H1 (cell line): ENCODE results near the gene NLRP10.

ENCODE experiments used
- POLR2AphosphoS5 ChIP-seq: IDR thresholded peaks from 2 replicates; pipeline ENCODE4 v1.6.1; 2011; ENCODE audit warnings: low read depth, low read length
- RNF2 ChIP-seq: fragments of 200-900, 300-1000 bp; sonication (generic); IDR thresholded peaks from 2 replicates; pipeline ENCODE4 v1.7.1; 2016; ENCODE audit warnings: borderline replicate concordance, low read depth, mild to moderate bottlenecking, antibody characterized with exemption, low read length; ENCODE audit not compliant: poor library complexity, severe bottlenecking; ENCODE audit errors: missing control alignments
- TF ChIP-seq, protein P1 (sequence below): IDR thresholded peaks from 2 replicates; pipeline ENCODE4 v1.6.1; 2012; ENCODE audit warnings: inconsistent platforms
- TF ChIP-seq, protein P2 (sequence below), 3 experiments: IDR thresholded peaks; 1 replicate in 2 of 3; 2 replicates in 1 of 3; pipeline versions ENCODE4 v1.5.1 to v1.6.1; 2011; ENCODE audit warnings: low read length in 3 of 3, mild to moderate bottlenecking in 3 of 3, inconsistent platforms in 2 of 3, low read depth in 1 of 3, moderate library complexity in 1 of 3; ENCODE audit not compliant: insufficient read depth in 1 of 3; ENCODE audit errors: control extremely low read depth in 1 of 3
- TF ChIP-seq, protein P3 (sequence below): IDR thresholded peaks from 2 replicates; pipeline ENCODE4 v1.6.1; 2012; ENCODE audit warnings: inconsistent platforms

DNA sequence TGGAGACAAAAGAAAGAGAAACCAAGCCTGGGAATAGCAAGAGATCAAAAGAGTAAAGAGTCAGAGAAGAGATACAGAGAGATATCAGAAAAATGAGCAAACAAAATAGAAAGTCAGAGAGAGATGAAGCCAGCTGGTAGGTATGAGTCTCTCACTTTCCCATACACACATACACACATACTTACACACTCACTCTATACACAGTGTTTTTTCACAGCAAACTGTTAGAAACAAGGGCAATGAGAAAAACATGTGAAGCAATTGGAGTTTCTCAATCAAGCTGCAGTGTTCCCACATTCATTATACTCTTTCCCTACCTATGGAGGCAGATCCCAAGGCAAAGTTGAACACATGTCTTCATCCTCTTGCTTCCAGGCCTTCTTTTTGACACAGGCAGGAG is 2.6 kb upstream of the NLRP10 start:
- TF ChIP-seq, protein P1, sequence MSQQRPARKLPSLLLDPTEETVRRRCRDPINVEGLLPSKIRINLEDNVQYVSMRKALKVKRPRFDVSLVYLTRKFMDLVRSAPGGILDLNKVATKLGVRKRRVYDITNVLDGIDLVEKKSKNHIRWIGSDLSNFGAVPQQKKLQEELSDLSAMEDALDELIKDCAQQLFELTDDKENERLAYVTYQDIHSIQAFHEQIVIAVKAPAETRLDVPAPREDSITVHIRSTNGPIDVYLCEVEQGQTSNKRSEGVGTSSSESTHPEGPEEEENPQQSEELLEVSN, result no peak
- TF ChIP-seq RNF2 (no peak), POLR2AphosphoS5 (no peak)
- TF ChIP-seq, protein P2, sequence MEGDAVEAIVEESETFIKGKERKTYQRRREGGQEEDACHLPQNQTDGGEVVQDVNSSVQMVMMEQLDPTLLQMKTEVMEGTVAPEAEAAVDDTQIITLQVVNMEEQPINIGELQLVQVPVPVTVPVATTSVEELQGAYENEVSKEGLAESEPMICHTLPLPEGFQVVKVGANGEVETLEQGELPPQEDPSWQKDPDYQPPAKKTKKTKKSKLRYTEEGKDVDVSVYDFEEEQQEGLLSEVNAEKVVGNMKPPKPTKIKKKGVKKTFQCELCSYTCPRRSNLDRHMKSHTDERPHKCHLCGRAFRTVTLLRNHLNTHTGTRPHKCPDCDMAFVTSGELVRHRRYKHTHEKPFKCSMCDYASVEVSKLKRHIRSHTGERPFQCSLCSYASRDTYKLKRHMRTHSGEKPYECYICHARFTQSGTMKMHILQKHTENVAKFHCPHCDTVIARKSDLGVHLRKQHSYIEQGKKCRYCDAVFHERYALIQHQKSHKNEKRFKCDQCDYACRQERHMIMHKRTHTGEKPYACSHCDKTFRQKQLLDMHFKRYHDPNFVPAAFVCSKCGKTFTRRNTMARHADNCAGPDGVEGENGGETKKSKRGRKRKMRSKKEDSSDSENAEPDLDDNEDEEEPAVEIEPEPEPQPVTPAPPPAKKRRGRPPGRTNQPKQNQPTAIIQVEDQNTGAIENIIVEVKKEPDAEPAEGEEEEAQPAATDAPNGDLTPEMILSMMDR (IDR thresholded peaks at IDR 0.05; ENCODE audit: control extremely low read depth in 1 of 3, insufficient read depth in 1 of 3, low read depth in 1 of 3, low read length in 3 of 3), result no peak
- TF ChIP-seq, protein P3, sequence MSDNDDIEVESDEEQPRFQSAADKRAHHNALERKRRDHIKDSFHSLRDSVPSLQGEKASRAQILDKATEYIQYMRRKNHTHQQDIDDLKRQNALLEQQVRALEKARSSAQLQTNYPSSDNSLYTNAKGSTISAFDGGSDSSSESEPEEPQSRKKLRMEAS, result no peak
